H9 (cell line): ENCODE data around the gene TNS2. TPM values are rescaled to one million over a fixed set of nuclear protein-coding genes. Genes with fewer than 3 reads are reported as not detected.

Experiments used
- DNase-seq: peaks from one replicate; pipeline ENCODE4 v3.0.0-alpha.2; 2017
- H2AFZ ChIP-seq: one replicate; pipeline ENCODE4 v1.6.1; 2013; ENCODE audit warnings: mild to moderate bottlenecking, low read length, control low read depth, moderate library complexity
- H2AK5ac ChIP-seq: 2 replicates; pipeline ENCODE4 v1.6.1; 2013; ENCODE audit warnings: low read length, control low read depth, mixed read lengths; ENCODE audit not compliant: insufficient read length
- H2BK120ac ChIP-seq: one replicate; pipeline ENCODE4 v1.6.1; 2013; ENCODE audit warnings: low read depth, mild to moderate bottlenecking, low read length, control low read depth, inconsistent platforms; ENCODE audit not compliant: poor library complexity, severe bottlenecking
- H2BK12ac ChIP-seq: 2 replicates; pipeline ENCODE4 v1.6.1; 2013; ENCODE audit warnings: low read length, control low read depth, mixed read lengths, low read depth; ENCODE audit not compliant: insufficient read length
- H2BK15ac ChIP-seq: 2 replicates; pipeline ENCODE4 v1.6.1; 2013; ENCODE audit warnings: low read depth, low read length, control low read depth
- H2BK20ac ChIP-seq: one replicate; pipeline ENCODE4 v1.6.1; 2013; ENCODE audit warnings: low read depth, mild to moderate bottlenecking, low read length, control low read depth, inconsistent platforms; ENCODE audit not compliant: poor library complexity, severe bottlenecking
- H2BK5ac ChIP-seq: 2 replicates; pipeline ENCODE4 v1.6.1; 2013; ENCODE audit warnings: low read length, control low read depth, mixed read lengths; ENCODE audit not compliant: insufficient read length
- H3K14ac ChIP-seq: 2 replicates; pipeline ENCODE4 v1.6.1; 2013; ENCODE audit warnings: low read length, control low read depth; ENCODE audit not compliant: insufficient read depth
- H3K18ac ChIP-seq: 2 replicates; pipeline ENCODE4 v1.6.1; 2013; ENCODE audit warnings: low read depth, mild to moderate bottlenecking, mixed read lengths, low read length, control low read depth; ENCODE audit not compliant: insufficient read length
- H3K23ac ChIP-seq: 2 replicates; pipeline ENCODE4 v1.6.1; 2013; ENCODE audit warnings: low read length, control low read depth, mixed read lengths, low read depth; ENCODE audit not compliant: insufficient read length
- H3K23me2 ChIP-seq: 2 replicates; pipeline ENCODE4 v1.6.1; 2013; ENCODE audit warnings: low read depth, mild to moderate bottlenecking, mixed read lengths, low read length, control low read depth; ENCODE audit not compliant: insufficient read length, poor library complexity, severe bottlenecking
- H3K27ac ChIP-seq: 2 replicates; pipeline ENCODE4 v1.5.1; 2013; ENCODE audit warnings: low read length, control low read depth, mixed read lengths, low read depth; ENCODE audit not compliant: insufficient read length
- H3K27me3 ChIP-seq: 2 replicates; pipeline ENCODE4 v1.6.1; 2013; ENCODE audit warnings: low read length, control low read depth, inconsistent platforms; ENCODE audit not compliant: insufficient read depth
- H3K4ac ChIP-seq: 2 replicates; pipeline ENCODE4 v1.6.1; 2013; ENCODE audit warnings: low read depth, mild to moderate bottlenecking, control low read depth, inconsistent platforms, low read length, moderate library complexity
- H3K4me1 ChIP-seq: 2 replicates; pipeline ENCODE4 v1.6.1; 2013; ENCODE audit warnings: low read length, control low read depth, inconsistent platforms; ENCODE audit not compliant: insufficient read depth
- H3K4me2 ChIP-seq: 2 replicates; pipeline ENCODE4 v1.6.1; 2013; ENCODE audit warnings: low read length, control low read depth, mixed read lengths; ENCODE audit not compliant: insufficient read length, insufficient read depth
- H3K56ac ChIP-seq: 2 replicates; pipeline ENCODE4 v1.6.1; 2013; ENCODE audit warnings: low read depth, mild to moderate bottlenecking, mixed read lengths, low read length, control low read depth; ENCODE audit not compliant: insufficient read length
- H3K79me1 ChIP-seq: 2 replicates; pipeline ENCODE4 v1.6.1; 2013; ENCODE audit warnings: low read depth, mild to moderate bottlenecking, moderate library complexity, low read length, control low read depth, inconsistent platforms; ENCODE audit not compliant: insufficient read depth, poor library complexity, severe bottlenecking
- H3K79me2 ChIP-seq: 2 replicates; pipeline ENCODE4 v1.6.1; 2013; ENCODE audit warnings: low read length, control low read depth, inconsistent platforms; ENCODE audit not compliant: insufficient read depth
- H3K9ac ChIP-seq: 2 replicates; pipeline ENCODE4 v1.6.1; 2013; ENCODE audit warnings: low read length, control low read depth, mixed read lengths; ENCODE audit not compliant: insufficient read length; ENCODE audit errors: extremely low read depth
- H3K9me3 ChIP-seq: one replicate; pipeline ENCODE4 v1.6.1; 2013; ENCODE audit warnings: low read depth, low read length, inconsistent platforms; ENCODE audit not compliant: control insufficient read depth
- H3T11ph ChIP-seq: one replicate; pipeline ENCODE4 v1.6.1; 2013; ENCODE audit warnings: mild to moderate bottlenecking, low read length, control low read depth, inconsistent platforms
- H4K20me1 ChIP-seq: one replicate; pipeline ENCODE4 v1.6.1; 2013; ENCODE audit not compliant: control insufficient read depth, insufficient read length, insufficient read depth
- H4K5ac ChIP-seq: 2 replicates; pipeline ENCODE4 v1.6.1; 2013; ENCODE audit warnings: low read depth, mild to moderate bottlenecking, mixed read lengths, low read length, control low read depth; ENCODE audit not compliant: insufficient read length
- H4K8ac ChIP-seq: replicated peaks from 2 replicates; pipeline ENCODE4 v1.6.1; 2013; ENCODE audit warnings: low read length, control low read depth, mixed read lengths, low read depth; ENCODE audit not compliant: insufficient read length
- H4K91ac ChIP-seq: 2 replicates; pipeline ENCODE4 v1.6.1; 2013; ENCODE audit warnings: low read depth, mild to moderate bottlenecking, moderate library complexity, mixed read lengths, low read length, control low read depth; ENCODE audit not compliant: insufficient read length
- H3K27ac Mint-ChIP-seq, 3 experiments: 2 replicates in 2 of 3; 3 replicates in 1 of 3; pipeline ENCODE4 v1.8.0; 2020 to 2021; ENCODE audit warnings: mixed read lengths in 3 of 3, mild to moderate bottlenecking in 1 of 3, moderate library complexity in 1 of 3
- H3K27me3 Mint-ChIP-seq: 2 replicates; pipeline ENCODE4 v1.8.0; 2021; ENCODE audit warnings: low read depth, mild to moderate bottlenecking, moderate library complexity, mixed read lengths
- H3K36me3 Mint-ChIP-seq, 3 experiments: 2 replicates in 2 of 3; 3 replicates in 1 of 3; pipeline ENCODE4 v1.8.0; 2020 to 2021; ENCODE audit warnings: low read depth in 3 of 3, mixed read lengths in 3 of 3; ENCODE audit not compliant: insufficient read depth in 1 of 3
- H3K4me1 Mint-ChIP-seq, 2 experiments: 2 replicates each; pipeline ENCODE4 v1.8.0; 2020; ENCODE audit warnings: mixed read lengths in 2 of 2
- H3K4me3 Mint-ChIP-seq, 2 experiments: 2 replicates in 1 of 2; 3 replicates in 1 of 2; pipeline ENCODE4 v1.8.0; 2020 to 2021; ENCODE audit warnings: mild to moderate bottlenecking in 2 of 2, mixed read lengths in 2 of 2, moderate library complexity in 1 of 2
- H3K9me3 Mint-ChIP-seq, 2 experiments: 2 replicates in 1 of 2; 3 replicates in 1 of 2; pipeline ENCODE4 v1.8.0; 2020; ENCODE audit warnings: mild to moderate bottlenecking in 2 of 2, mixed read lengths in 2 of 2, moderate library complexity in 1 of 2
- WGBS: extraction: QIAGEN DNeasy Blood & Tissue Kit; methylation state at CpG from one replicate; pipeline ENCODE4 v1.1.7; 2013; ENCODE audit warnings: missing lambda C conversion rate, low lambda C conversion rate, mixed read lengths; ENCODE audit not compliant: insufficient read length; ENCODE audit errors: extremely low coverage; 5-methylcytosine and 5-hydroxymethylcytosine counted together
- total RNA-seq: library from RNA; stranded (reverse); gene quantifications from 2 replicates; pipeline ENCODE4 v1.2.1, GENCODE V29; 2021
- TF ChIP-seq, protein P1 (sequence below): fragments of 200-600 bp; sonication (generic); conservative IDR thresholded peaks from 3 replicates; pipeline ENCODE4 v1.8.0; 2021; ENCODE audit warnings: antibody characterized with exemption, mild to moderate bottlenecking

Gene TNS2
- total RNA-seq, 1 experiment from 2014 or later, result 4.5 TPM

DNA sequence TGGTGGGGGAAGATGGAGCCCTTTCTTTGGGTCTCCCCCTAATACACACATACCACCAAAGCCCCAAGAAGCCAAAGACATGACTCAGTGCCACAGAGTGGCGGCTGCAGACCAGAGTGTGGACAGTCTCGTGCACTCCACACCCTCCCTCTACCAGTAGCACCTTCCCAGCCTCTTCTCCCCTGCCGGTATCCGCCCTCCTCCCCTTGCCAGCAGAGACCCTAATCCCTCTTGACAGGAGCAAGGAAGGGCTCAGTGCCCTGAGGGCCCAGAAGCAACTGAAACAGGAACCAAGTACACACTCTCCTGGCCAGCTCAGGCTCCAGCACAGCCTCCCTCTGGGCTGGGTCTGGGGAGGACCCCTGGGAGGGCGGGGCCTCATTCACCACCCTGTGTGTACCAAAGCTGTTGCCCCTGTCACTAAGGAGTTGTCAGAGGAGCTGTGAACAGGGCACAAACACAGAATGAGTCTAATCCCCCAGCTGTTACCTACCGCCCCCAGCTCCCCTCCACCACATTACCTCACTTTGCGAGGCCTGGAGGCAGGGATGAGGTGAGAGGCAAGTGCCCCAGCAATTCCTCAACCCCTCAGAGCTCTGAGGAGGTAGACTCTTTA lies 21.1 kb downstream of the TNS2 start:
- Histone ChIP-seq H4K8ac (no peak overlapping the region), H3K9ac (no peak overlapping the region), H3K27ac (no peak overlapping the region), H3T11ph (no peak overlapping the region), H3K56ac (no peak overlapping the region), H3K4me2 (no peak overlapping the region), H4K91ac (no peak overlapping the region), H3K79me2 (no peaks in the 10 kb centered on the region), H2BK5ac (no peak overlapping the region), H2BK12ac (no peak overlapping the region), H3K14ac (no peak overlapping the region), H3K4ac (no peak overlapping the region), H3K23ac (no peak overlapping the region), H3K79me1 (no peaks in the 10 kb centered on the region), H2AK5ac (no peak overlapping the region), H4K5ac (no peak overlapping the region), H3K4me1 (peaks cover 3% of the 10 kb centered on the region; the same call in 1 of the 2 replicates), H2BK120ac (no peak overlapping the region), H3K9me3 (no peaks in the 10 kb centered on the region), H2BK15ac (no peak overlapping the region), H2BK20ac (no peak overlapping the region), H4K20me1 (no peaks in the 10 kb centered on the region), H3K23me2 (no peaks in the 10 kb centered on the region), H3K27me3 (no peaks in the 10 kb centered on the region), H2AFZ (no peak overlapping the region), H3K18ac (no peak overlapping the region)
- TF ChIP-seq, protein P1, sequence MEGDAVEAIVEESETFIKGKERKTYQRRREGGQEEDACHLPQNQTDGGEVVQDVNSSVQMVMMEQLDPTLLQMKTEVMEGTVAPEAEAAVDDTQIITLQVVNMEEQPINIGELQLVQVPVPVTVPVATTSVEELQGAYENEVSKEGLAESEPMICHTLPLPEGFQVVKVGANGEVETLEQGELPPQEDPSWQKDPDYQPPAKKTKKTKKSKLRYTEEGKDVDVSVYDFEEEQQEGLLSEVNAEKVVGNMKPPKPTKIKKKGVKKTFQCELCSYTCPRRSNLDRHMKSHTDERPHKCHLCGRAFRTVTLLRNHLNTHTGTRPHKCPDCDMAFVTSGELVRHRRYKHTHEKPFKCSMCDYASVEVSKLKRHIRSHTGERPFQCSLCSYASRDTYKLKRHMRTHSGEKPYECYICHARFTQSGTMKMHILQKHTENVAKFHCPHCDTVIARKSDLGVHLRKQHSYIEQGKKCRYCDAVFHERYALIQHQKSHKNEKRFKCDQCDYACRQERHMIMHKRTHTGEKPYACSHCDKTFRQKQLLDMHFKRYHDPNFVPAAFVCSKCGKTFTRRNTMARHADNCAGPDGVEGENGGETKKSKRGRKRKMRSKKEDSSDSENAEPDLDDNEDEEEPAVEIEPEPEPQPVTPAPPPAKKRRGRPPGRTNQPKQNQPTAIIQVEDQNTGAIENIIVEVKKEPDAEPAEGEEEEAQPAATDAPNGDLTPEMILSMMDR, result no peak
- no peak overlapping the region for H3K4me3 Mint-ChIP-seq
- H3K36me3 Mint-ChIP-seq, result peaks cover 12 to 31% (median 29%) of the 10 kb centered on the region in 3 experiments
- peak; percentile 39 for DNase-seq
- H3K27ac Mint-ChIP-seq, result peak overlapping the region in 1 of 3 experiments; percentile 44; a peak in 1 of 7 replicates
- WGBS, result no CpG with 5 or more reads among the region's 7 CpGs
- no peaks in the 10 kb centered on the region for H3K9me3 Mint-ChIP-seq
- H3K27me3 Mint-ChIP-seq, result peaks cover 10% of the 10 kb centered on the region
- peaks cover 44 to 46% of the 10 kb centered on the region in 2 experiments for H3K4me1 Mint-ChIP-seq
